AG04449 (cell line): Measurements from ENCODE around the gene PUM1.
"Not testable (repeated sequence)": the region's sequence is repeated elsewhere in the genome, so short reads cannot be mapped to it uniquely, and the experiment has no call there.

ENCODE experiments used
- CTCF ChIA-PET: fragments of 350-600 bp; formaldehyde crosslinking; extraction: SDS; loops from one replicate; lab custom pipeline; 2021; ENCODE audit warnings: antibody characterized with exemption; lab: Yijun Ruan, JAX
- POLR2A ChIA-PET: fragments of 400-600, 350-600 bp; formaldehyde crosslinking; extraction: SDS; loops from one replicate; lab custom pipeline; 2020; ENCODE audit warnings: antibody characterized with exemption, inconsistent platforms; lab: Yijun Ruan, JAX
- DNase-seq: peaks from one replicate; pipeline ENCODE4 v3.0.0-alpha.2; 2010; ENCODE audit warnings: low read depth, low spot score
- H3K4me3 ChIP-seq: 2 replicates; pipeline ENCODE4 v1.5.1; 2011; ENCODE audit warnings: low read depth, mild to moderate bottlenecking, control low read depth, low read length
- CTCF ChIP-seq: IDR thresholded peaks from one replicate; pipeline ENCODE4 v1.5.1; 2011; ENCODE audit warnings: mild to moderate bottlenecking, moderate library complexity, low read length, control low read depth, inconsistent platforms; ENCODE audit not compliant: insufficient read depth; ENCODE audit errors: missing control alignments

The PUM1 gene

GRCh38 chr1:30948278-30948677, 117.2 kb downstream of the PUM1 start:
- no peak for DNase-seq
- no peak for TF ChIP-seq CTCF
- ChIA-PET CTCF (interaction anchor here (0.9 to 1.5 kb wide), 6 partner anchors 14 to 147 kb away, joined by 3 to 7 read pairs (median 4); no protein-coding TSS in a partner anchor), POLR2A (no interaction called here)
- no peak overlapping the region for H3K4me3 ChIP-seq

GRCh38 chr1:30947212-30947611, 118.3 kb downstream of the PUM1 start:
- CTCF ChIA-PET: interaction anchor here (1.2 to 2.1 kb wide), 3 partner anchors 18 to 167 kb away, joined by 3 to 11 read pairs (median 6); no protein-coding TSS in a partner anchor
- POLR2A ChIA-PET: no interaction called here
- H3K4me3 ChIP-seq: no peak overlapping the region
- no peak for TF ChIP-seq CTCF
- no peak for DNase-seq

GRCh38 chr1:30942326-30942963, 123.1 kb downstream of the PUM1 start:
- DNase-seq: no peak
- POLR2A ChIA-PET: no interaction called here
- H3K4me3 ChIP-seq: no peak overlapping the region
- no peak for TF ChIP-seq CTCF
- CTCF ChIA-PET: interaction anchor here (0.7 to 5.3 kb wide), 6 partner anchors 9 to 160 kb away, joined by 3 to 41 read pairs (median 4); no protein-coding TSS in a partner anchor

GRCh38 chr1:30940541-30940940, 125.0 kb downstream of the PUM1 start:
- ChIA-PET CTCF (interaction anchor here (1.6 to 5.3 kb wide), 3 partner anchors 11 to 161 kb away, joined by 4 to 41 read pairs (median 5); no protein-coding TSS in a partner anchor), POLR2A (no interaction called here)
- no peak for TF ChIP-seq CTCF
- no peak for DNase-seq
- no peak overlapping the region for H3K4me3 ChIP-seq

- no peak for DNase-seq
- CTCF ChIA-PET: no interaction called here
- POLR2A ChIA-PET: no interaction called here
- no peak for TF ChIP-seq CTCF
- no peak overlapping the region for H3K4me3 ChIP-seq
Measured at GRCh38 chr1:30936541-30937171, 128.9 kb downstream of the PUM1 start.

GRCh38 chr1:30935758-30936157, 129.8 kb downstream of the PUM1 start:
- POLR2A ChIA-PET, DNase-seq, CTCF ChIA-PET, H3K4me3 ChIP-seq: not testable (repeated sequence)
